SK-N-MC (cell line): Measurements from ENCODE around the gene RRBP1.

Experiments
- EZH2 ChIP-seq: fragments of 200-600 bp; sonication (generic); IDR thresholded peaks from one replicate; pipeline ENCODE4 v1.6.1; 2017; ENCODE audit warnings: antibody characterized with exemption
- POLR2AphosphoS5 ChIP-seq: IDR thresholded peaks from 2 replicates; pipeline ENCODE4 v1.6.1; 2012; ENCODE audit warnings: mild to moderate bottlenecking, low read depth, low read length, borderline replicate concordance

DNA sequence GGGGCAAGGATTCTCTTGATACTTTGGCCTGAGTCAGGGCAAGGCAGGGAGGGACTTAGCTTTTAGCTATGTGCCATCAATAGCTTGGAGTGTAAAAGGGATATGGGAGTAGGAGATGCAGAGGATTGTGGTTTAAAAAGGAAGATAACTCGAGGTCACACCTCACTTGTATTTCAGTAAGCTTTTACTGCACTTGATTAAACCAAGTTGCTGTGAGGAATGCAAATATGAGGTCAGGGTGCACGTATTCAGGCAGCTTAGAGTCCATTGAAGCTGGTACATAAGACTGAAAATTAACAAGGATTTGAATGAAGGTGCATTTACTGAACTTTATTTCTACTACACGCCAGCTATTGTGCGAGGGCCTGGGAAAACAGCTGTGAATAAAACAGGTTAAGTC lies 80.1 kb downstream of the RRBP1 start:
- TF ChIP-seq POLR2AphosphoS5 (no peak), EZH2 (no peak)
